Subcutaneous adipose tissue (tissue), 4 donors: ENCODE results near the gene RPL31. TPM values are rescaled to one million over a fixed set of nuclear protein-coding genes. Genes with fewer than 3 reads are reported as not detected.

ENCODE experiments used
- total RNA-seq, 4 donors: library from RNA; depleted of rRNA; stranded (reverse); fragments of >200 nt; gene quantifications; one replicate each; pipeline ENCODE4 v1.1.0, GENCODE V29; 2016
- TF ChIP-seq, protein P1 (sequence below): fragments of 450-650 bp; IDR thresholded peaks from one replicate; pipeline ENCODE4 v1.5.1; 2016; ENCODE audit warnings: low read depth, mild to moderate bottlenecking, control low read depth, antibody characterized with exemption, moderate library complexity

The RPL31 gene
- total RNA-seq, 4 donors from 2014 or later: 1,572 to 2,109 (median 1,828) TPM

GRCh38 chr2:101053117-101053516 lies 51.0 kb downstream of the RPL31 start:
- TF ChIP-seq, protein P1, sequence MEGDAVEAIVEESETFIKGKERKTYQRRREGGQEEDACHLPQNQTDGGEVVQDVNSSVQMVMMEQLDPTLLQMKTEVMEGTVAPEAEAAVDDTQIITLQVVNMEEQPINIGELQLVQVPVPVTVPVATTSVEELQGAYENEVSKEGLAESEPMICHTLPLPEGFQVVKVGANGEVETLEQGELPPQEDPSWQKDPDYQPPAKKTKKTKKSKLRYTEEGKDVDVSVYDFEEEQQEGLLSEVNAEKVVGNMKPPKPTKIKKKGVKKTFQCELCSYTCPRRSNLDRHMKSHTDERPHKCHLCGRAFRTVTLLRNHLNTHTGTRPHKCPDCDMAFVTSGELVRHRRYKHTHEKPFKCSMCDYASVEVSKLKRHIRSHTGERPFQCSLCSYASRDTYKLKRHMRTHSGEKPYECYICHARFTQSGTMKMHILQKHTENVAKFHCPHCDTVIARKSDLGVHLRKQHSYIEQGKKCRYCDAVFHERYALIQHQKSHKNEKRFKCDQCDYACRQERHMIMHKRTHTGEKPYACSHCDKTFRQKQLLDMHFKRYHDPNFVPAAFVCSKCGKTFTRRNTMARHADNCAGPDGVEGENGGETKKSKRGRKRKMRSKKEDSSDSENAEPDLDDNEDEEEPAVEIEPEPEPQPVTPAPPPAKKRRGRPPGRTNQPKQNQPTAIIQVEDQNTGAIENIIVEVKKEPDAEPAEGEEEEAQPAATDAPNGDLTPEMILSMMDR: no peak

Other genes starting within 250 kb of the RPL31 start
- gene NPAS2, start 182.2 kb upstream of the RPL31 start, total RNA-seq: 100 to 1,000 TPM in 1 of 4 donors, 10 to 100 TPM in 1, 1 to 10 TPM in 2; 4.7 to 131 (median 11.2) TPM
- gene TBC1D8, start 149.1 kb downstream of the RPL31 start, total RNA-seq: 100 to 1,000 TPM in 1 of 4 donors, 10 to 100 TPM in 3; 21.2 to 119 (median 32.0) TPM